ENCODE measurements around the gene FZD7. TPM values are rescaled to one million over a fixed set of nuclear protein-coding genes. Genes with fewer than 3 reads are reported as not detected.

The FZD7 gene
- total RNA-seq, 4 donors from 2014 or later: 6.2 to 14.6 (median 13.3) TPM

DNA sequence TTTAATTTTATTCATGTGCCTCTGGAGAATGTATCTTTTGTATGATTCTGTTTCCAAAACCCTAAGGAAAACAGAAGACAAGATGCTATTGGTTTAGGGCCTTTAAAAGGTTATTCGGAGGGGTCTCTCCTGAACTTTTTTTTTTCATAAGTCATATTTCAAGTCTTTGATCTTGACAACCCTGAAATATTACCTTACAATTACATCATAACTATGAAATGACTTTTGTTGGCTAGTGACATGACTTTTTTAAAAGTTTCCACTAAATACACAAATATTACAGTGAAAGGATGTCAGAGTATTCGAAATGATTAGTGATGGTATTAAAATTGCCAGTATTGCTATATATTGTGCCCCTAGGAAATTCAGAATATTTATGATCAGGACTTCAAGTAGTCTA is 31.8 kb upstream of the FZD7 start:
- Histone ChIP-seq H3K36me3 (no peaks in the 10 kb centered on the region), H3K27ac (no peak overlapping the region), H3K27me3 (no peaks in the 10 kb centered on the region), H3K4me1 (peaks cover 0 to 7% (median 0%) of the 10 kb centered on the region in 4 donors), H3K9me3 (no peaks in the 10 kb centered on the region), H3K4me3 (no peak overlapping the region)
- in situ Hi-C loops (cut with MboI; ENCODE audit: low pct_ligation_motif_present in 1 of 4, low pct_unique_long_range_greater_than_20kb in 1 of 4, low sequenced_read_pairs in 3 of 4) (no loop called here), intact Hi-C loops (cut with DNase I; ENCODE audit: low total_unique reads) (no loop called here)
- WGBS, 2 donors (ENCODE audit: low coverage in 1 of 2): 83 to 90% methylated on average over 2 of the region's 2 CpGs
- no peak for DNase-seq
- TF ChIP-seq POLR2A (IDR thresholded peaks at IDR 0.05) (no peak), POLR2AphosphoS5 (IDR thresholded peaks at IDR 0.05) (no peak), EP300 (IDR thresholded peaks at IDR 0.05; ENCODE audit: low read depth) (no peak)
- TF ChIP-seq, protein P1, sequence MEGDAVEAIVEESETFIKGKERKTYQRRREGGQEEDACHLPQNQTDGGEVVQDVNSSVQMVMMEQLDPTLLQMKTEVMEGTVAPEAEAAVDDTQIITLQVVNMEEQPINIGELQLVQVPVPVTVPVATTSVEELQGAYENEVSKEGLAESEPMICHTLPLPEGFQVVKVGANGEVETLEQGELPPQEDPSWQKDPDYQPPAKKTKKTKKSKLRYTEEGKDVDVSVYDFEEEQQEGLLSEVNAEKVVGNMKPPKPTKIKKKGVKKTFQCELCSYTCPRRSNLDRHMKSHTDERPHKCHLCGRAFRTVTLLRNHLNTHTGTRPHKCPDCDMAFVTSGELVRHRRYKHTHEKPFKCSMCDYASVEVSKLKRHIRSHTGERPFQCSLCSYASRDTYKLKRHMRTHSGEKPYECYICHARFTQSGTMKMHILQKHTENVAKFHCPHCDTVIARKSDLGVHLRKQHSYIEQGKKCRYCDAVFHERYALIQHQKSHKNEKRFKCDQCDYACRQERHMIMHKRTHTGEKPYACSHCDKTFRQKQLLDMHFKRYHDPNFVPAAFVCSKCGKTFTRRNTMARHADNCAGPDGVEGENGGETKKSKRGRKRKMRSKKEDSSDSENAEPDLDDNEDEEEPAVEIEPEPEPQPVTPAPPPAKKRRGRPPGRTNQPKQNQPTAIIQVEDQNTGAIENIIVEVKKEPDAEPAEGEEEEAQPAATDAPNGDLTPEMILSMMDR (IDR thresholded peaks at IDR 0.05): no peak

DNA sequence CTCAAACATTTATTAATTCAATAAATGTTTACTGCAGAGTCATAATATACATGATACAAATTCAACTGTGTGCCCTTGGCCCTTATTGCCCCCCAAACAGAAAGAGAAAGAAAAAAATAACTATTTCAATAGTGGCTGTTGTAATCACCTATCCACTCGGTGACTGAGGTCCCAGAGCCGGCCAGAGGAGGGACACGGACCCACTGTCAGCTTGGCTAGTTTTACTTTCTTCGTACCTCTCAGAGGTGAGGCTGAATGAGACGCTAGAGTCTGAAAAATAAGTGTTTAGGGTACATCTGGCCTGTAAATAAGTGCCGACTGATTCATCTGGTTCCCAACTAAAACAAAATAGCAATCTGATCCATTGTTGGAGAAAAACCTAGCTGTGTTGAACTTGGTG is 31.3 kb upstream of the FZD7 start:
- in situ Hi-C loops (cut with MboI; ENCODE audit: low pct_ligation_motif_present in 1 of 4, low pct_unique_long_range_greater_than_20kb in 1 of 4, low sequenced_read_pairs in 3 of 4): no loop called here
- no peak overlapping the region for H3K27ac ChIP-seq
- no peak overlapping the region for H3K4me3 ChIP-seq
- intact Hi-C loops (cut with DNase I; ENCODE audit: low total_unique reads): no loop called here
- peaks cover 0 to 1% (median 0%) of the 10 kb centered on the region in 4 donors for H3K4me1 ChIP-seq
- 84 to 91% methylated on average over 5 to 6 of the region's 6 CpGs for WGBS, 2 donors (ENCODE audit: low coverage in 1 of 2)
- DNase-seq: no peak
- no peaks in the 10 kb centered on the region for H3K27me3 ChIP-seq
- TF ChIP-seq POLR2AphosphoS5 (IDR thresholded peaks at IDR 0.05) (no peak), POLR2A (IDR thresholded peaks at IDR 0.05) (no peak), EP300 (IDR thresholded peaks at IDR 0.05; ENCODE audit: low read depth) (no peak)
- TF ChIP-seq, protein P1 (IDR thresholded peaks at IDR 0.05): no peak
- no peaks in the 10 kb centered on the region for H3K9me3 ChIP-seq
- H3K36me3 ChIP-seq: no peaks in the 10 kb centered on the region

DNA sequence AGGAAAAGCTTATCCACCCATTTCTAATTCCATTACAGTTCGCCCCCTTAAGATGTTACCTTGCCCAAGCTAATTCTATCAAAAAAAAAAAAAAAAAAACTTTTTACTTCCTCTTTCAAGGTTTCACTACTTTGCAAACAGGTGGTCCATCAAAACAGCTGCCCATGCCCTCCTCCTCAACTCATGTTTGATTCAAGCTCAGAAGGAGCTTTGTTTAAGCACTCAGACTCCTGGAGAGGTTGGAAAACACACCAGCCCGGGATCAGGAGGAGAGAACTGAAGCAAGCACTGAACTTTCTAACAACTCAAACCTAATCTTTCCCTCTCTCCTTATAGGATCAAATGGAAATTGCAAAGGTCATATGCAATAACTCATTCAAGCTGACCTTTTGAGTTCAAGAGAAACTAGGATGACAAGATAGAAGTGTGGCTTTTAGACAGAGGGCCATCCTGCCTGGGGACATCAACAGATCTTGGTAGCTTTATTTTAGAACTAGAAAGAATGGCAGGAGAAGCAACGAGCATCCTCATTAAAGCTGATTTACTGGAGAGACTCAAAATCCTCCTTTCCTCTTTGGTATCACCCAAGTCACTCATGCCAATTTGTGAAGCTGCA is 28.3 kb upstream of the FZD7 start:
- Histone ChIP-seq H3K9me3 (no peaks in the 10 kb centered on the region), H3K27me3 (no peaks in the 10 kb centered on the region), H3K27ac (no peak overlapping the region), H3K36me3 (no peaks in the 10 kb centered on the region), H3K4me1 (no peaks in the 10 kb centered on the region), H3K4me3 (no peak overlapping the region)
- intact Hi-C loops (cut with DNase I; ENCODE audit: low total_unique reads) (no loop called here), in situ Hi-C loops (cut with MboI; ENCODE audit: low pct_ligation_motif_present in 1 of 4, low pct_unique_long_range_greater_than_20kb in 1 of 4, low sequenced_read_pairs in 3 of 4) (no loop called here)
- no peak for DNase-seq
- 73 to 83% methylated on average over 2 to 3 of the region's 3 CpGs for WGBS, 2 donors (ENCODE audit: low coverage in 1 of 2)
- no peak for TF ChIP-seq EP300 (IDR thresholded peaks at IDR 0.05; ENCODE audit: low read depth)

DNA sequence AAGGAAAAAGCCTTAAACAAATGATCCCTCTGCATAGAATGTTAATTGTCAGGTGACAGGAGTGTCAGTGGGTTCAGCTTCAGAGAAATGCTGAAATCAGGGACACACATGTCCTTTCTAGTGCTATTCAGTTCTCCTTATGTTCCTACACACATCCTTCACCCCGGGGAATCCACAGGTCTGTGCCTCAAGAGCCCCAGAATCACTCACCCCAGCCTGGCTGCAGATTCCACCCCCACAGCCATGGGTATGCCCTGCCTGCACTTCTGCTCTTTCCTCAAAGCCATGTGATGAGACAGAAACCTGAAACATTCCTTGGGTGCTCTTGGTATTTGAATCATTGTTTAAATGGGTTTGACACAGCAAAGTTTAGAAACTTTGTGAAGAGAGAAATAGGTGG is 27.4 kb upstream of the FZD7 start:
- H3K9me3 ChIP-seq: no peaks in the 10 kb centered on the region
- H3K4me1 ChIP-seq: no peaks in the 10 kb centered on the region
- no peaks in the 10 kb centered on the region for H3K36me3 ChIP-seq
- no peak for TF ChIP-seq EP300 (IDR thresholded peaks at IDR 0.05; ENCODE audit: low read depth)
- no peak for TF ChIP-seq POLR2AphosphoS5 (IDR thresholded peaks at IDR 0.05)
- no peak for TF ChIP-seq POLR2A (IDR thresholded peaks at IDR 0.05)
- TF ChIP-seq, protein P1 (IDR thresholded peaks at IDR 0.05): no peak
- H3K27ac ChIP-seq: no peak overlapping the region
- in situ Hi-C loops (cut with MboI; ENCODE audit: low pct_ligation_motif_present in 1 of 4, low pct_unique_long_range_greater_than_20kb in 1 of 4, low sequenced_read_pairs in 3 of 4) (no loop called here), intact Hi-C loops (cut with DNase I; ENCODE audit: low total_unique reads) (no loop called here)
- H3K27me3 ChIP-seq: no peaks in the 10 kb centered on the region
- WGBS, 2 donors (ENCODE audit: low coverage in 1 of 2): 67 to 83% methylated on average over 1 of the region's 1 CpG
- DNase-seq: no peak
- H3K4me3 ChIP-seq: no peak overlapping the region
